ENCODE measurements around the gene TOR1B.

TOR1B gene

DNA sequence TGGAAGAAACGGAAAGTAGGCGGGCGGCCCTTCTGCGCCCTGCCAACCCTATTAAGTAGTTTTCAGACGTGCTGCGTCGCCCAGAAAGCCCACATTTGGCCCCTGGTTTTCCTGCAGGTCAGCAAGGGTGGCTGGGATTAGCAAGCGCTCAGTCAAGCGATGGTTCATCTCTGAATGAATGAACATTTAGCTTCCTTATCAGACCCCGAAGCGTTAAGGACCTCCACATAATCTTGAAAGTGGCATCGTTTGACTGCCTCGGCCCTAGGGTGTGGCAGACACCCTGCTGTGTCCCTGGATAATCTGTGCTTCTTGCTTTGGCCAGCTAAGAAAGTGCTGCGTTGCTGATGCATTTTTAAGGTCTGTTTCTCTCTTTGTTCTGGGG, 684 bp downstream of the TOR1B start:
- Mint-ChIP-seq H3K27me3 (ENCODE audit: low read depth) (peaks cover 7% of the 10 kb centered on the region), H3K27ac (peak overlapping the region in 1 of 3 experiments; percentile 76), H3K9me3 (no peaks in the 10 kb centered on the region), H3K4me3 (peak overlapping the region; percentile 87 to 91 (median 87)), H3K4me1 (peaks cover 12% of the 10 kb centered on the region), H3K36me3 (ENCODE audit: low read depth) (peaks cover 20% of the 10 kb centered on the region)
- TF ChIP-seq CTCF (IDR thresholded peaks at IDR 0.05; ENCODE audit: unreplicated experiment in 3 of 3), result no peak

GRCh38 chr9:129806061-129806460, 3.1 kb downstream of the TOR1B start:
- peaks cover 7% of the 10 kb centered on the region for H3K27me3 Mint-ChIP-seq (ENCODE audit: low read depth)
- H3K27ac Mint-ChIP-seq, result peak overlapping the region in 1 of 3 experiments; percentile 40
- H3K4me3 Mint-ChIP-seq, result peak overlapping the region; percentile 59 to 76 (median 63)
- peaks cover 12% of the 10 kb centered on the region for H3K4me1 Mint-ChIP-seq
- H3K36me3 Mint-ChIP-seq (ENCODE audit: low read depth), result peaks cover 38% of the 10 kb centered on the region
- H3K9me3 Mint-ChIP-seq, result no peaks in the 10 kb centered on the region
- TF ChIP-seq CTCF (IDR thresholded peaks at IDR 0.05; ENCODE audit: unreplicated experiment in 3 of 3), result no peak

- no peaks in the 10 kb centered on the region for H3K9me3 Mint-ChIP-seq
- no peaks in the 10 kb centered on the region for H3K27me3 Mint-ChIP-seq (ENCODE audit: low read depth)
- no peak overlapping the region for H3K27ac Mint-ChIP-seq
- no peak overlapping the region for H3K4me3 Mint-ChIP-seq
- peaks cover 45% of the 10 kb centered on the region for H3K36me3 Mint-ChIP-seq (ENCODE audit: low read depth)
- TF ChIP-seq CTCF (IDR thresholded peaks at IDR 0.05; ENCODE audit: unreplicated experiment in 3 of 3), result no peak
- peaks cover 7% of the 10 kb centered on the region for H3K4me1 Mint-ChIP-seq
These were observed 6.4 kb downstream of the TOR1B start for GRCh38 chr9:129809346-129809745.

GRCh38 chr9:129810116-129810515, 7.1 kb downstream of the TOR1B start:
- Mint-ChIP-seq H3K4me1 (peaks cover 7% of the 10 kb centered on the region), H3K36me3 (ENCODE audit: low read depth) (peaks cover 48% of the 10 kb centered on the region), H3K9me3 (no peaks in the 10 kb centered on the region), H3K27me3 (ENCODE audit: low read depth) (no peaks in the 10 kb centered on the region), H3K27ac (no peak overlapping the region), H3K4me3 (no peak overlapping the region)
- no peak for TF ChIP-seq CTCF (IDR thresholded peaks at IDR 0.05; ENCODE audit: unreplicated experiment in 3 of 3)

GRCh38 chr9:129810788-129811187, 7.8 kb downstream of the TOR1B start:
- no peak overlapping the region for H3K4me3 Mint-ChIP-seq
- peaks cover 51% of the 10 kb centered on the region for H3K36me3 Mint-ChIP-seq (ENCODE audit: low read depth)
- H3K9me3 Mint-ChIP-seq, result no peaks in the 10 kb centered on the region
- no peak for TF ChIP-seq CTCF (IDR thresholded peaks at IDR 0.05; ENCODE audit: unreplicated experiment in 3 of 3)
- no peak overlapping the region for H3K27ac Mint-ChIP-seq
- H3K27me3 Mint-ChIP-seq (ENCODE audit: low read depth), result no peaks in the 10 kb centered on the region
- peaks cover 7% of the 10 kb centered on the region for H3K4me1 Mint-ChIP-seq

DNA sequence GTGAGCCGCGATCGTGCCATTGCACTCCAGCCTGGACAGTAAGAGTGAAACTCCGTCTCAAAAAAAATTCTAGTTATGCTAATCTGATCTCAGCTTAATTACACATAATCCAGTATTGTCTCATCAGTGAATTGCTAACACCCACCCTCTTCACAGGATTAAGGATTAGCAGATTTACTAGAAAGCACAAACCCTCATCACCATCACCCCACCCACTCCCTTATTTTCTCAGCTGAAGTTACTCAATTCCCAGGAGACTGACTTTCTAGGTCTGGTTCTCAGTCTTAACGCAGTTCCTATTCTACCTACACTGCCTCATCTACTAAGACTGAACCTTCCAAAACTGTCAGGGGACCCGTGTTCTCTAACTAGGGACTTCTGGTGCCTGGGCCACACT, 9.0 kb downstream of the TOR1B start:
- Mint-ChIP-seq H3K4me3 (no peak overlapping the region), H3K27me3 (ENCODE audit: low read depth) (no peaks in the 10 kb centered on the region), H3K27ac (no peak overlapping the region), H3K9me3 (no peaks in the 10 kb centered on the region), H3K4me1 (no peaks in the 10 kb centered on the region), H3K36me3 (ENCODE audit: low read depth) (peaks cover 52% of the 10 kb centered on the region)
- TF ChIP-seq CTCF (IDR thresholded peaks at IDR 0.05; ENCODE audit: unreplicated experiment in 3 of 3), result no peak

All from nephron (organoid).